GM12878 (cell line): ENCODE results near the gene FOXO3. TPM values are rescaled to one million over a fixed set of nuclear protein-coding genes. Genes with fewer than 3 reads are reported as not detected.

ENCODE experiments used
- CUX1 ChIP-seq: IDR thresholded peaks from 2 replicates; pipeline ENCODE4 v1.6.1; 2012; ENCODE audit warnings: improper control_type of control experiment, low read depth, low read length; ENCODE audit not compliant: insufficient replicate concordance
- EZH2 ChIP-seq: IDR thresholded peaks from 2 replicates; pipeline ENCODE4 v1.6.1; 2012; ENCODE audit warnings: low read depth, mild to moderate bottlenecking, control low read depth, inconsistent platforms, low read length, borderline replicate concordance; ENCODE audit not compliant: control insufficient read depth
- GATAD2B ChIP-seq: fragments of 450-650 bp; conservative IDR thresholded peaks from 2 replicates; pipeline ENCODE4 v1.6.1; 2017; ENCODE audit warnings: low read depth, mild to moderate bottlenecking, moderate library complexity
- IRF3 ChIP-seq: fragments of 450-650 bp; IDR thresholded peaks from 2 replicates; pipeline ENCODE4 v1.6.1; 2014; ENCODE audit warnings: mild to moderate bottlenecking
- KDM1A ChIP-seq: fragments of 200-600 bp; sonication (generic); IDR thresholded peaks from 2 replicates; pipeline ENCODE4 v1.6.1; 2016; ENCODE audit warnings: borderline replicate concordance
- MTA3 ChIP-seq: IDR thresholded peaks from 2 replicates; pipeline ENCODE4 v1.6.1; 2012; ENCODE audit warnings: low read length, inconsistent platforms, borderline replicate concordance
- NFXL1 ChIP-seq: fragments of 450-650 bp; IDR thresholded peaks from 2 replicates; pipeline ENCODE4 v1.6.1; 2017; ENCODE audit warnings: antibody characterized with exemption, mild to moderate bottlenecking, borderline replicate concordance
- RELA ChIP-seq: fragments of 450-650 bp; IDR thresholded peaks from 2 replicates; pipeline ENCODE4 v1.8.0; 2014; ENCODE audit warnings: borderline replicate concordance; ENCODE audit not compliant: partially characterized antibody
- RUNX3 ChIP-seq: IDR thresholded peaks from 2 replicates; pipeline ENCODE4 v1.6.1; 2012; ENCODE audit warnings: low read length, inconsistent platforms
- ZBTB33 ChIP-seq: fragments of 450-650 bp; IDR thresholded peaks from 2 replicates; pipeline ENCODE4 v1.6.1; 2017; ENCODE audit warnings: mild to moderate bottlenecking
- ZBTB4 ChIP-seq: fragments of 450-650 bp; formaldehyde crosslinking; IDR thresholded peaks from 2 replicates; pipeline ENCODE4 v1.4.0; 2022; ENCODE audit warnings: mild to moderate bottlenecking, moderate library complexity
- ZNF274 ChIP-seq: IDR thresholded peaks from one replicate; pipeline ENCODE4 v1.8.0; 2011; ENCODE audit not compliant: insufficient read length, insufficient read depth
- ZNF592 ChIP-seq: fragments of 450-650 bp; IDR thresholded peaks from 2 replicates; pipeline ENCODE4 v1.6.1; 2017; ENCODE audit warnings: mild to moderate bottlenecking, moderate library complexity
- polyA plus RNA-seq, 11 experiments: library from polyadenylated mRNA; depleted of rRNA in 4 of 11; unstranded in 6 of 11; stranded (reverse) in 5 of 11; fragments of >200 nt; fragmentation: Nextera tagmentation in 4 of 11; fragmentation: Illumina TruSeq in 1 of 11; extraction: Ambion mirVana in 4 of 11; extraction: Trizol in 1 of 11; gene quantifications; 1 replicate in 1 of 11; 2 replicates in 10 of 11; pipeline versions ENCODE4 v1.2.1 to v1.2.3, GENCODE V29; 2011 to 2016; ENCODE audit warnings: inconsistent platforms in 2 of 11, missing spikeins in 2 of 11, low read depth in 1 of 11
- total RNA-seq, 4 experiments: library from RNA; depleted of rRNA in 3 of 4; stranded (reverse); fragments of >200 nt in 3 of 4; fragmentation: Illumina TruSeq in 1 of 4; extraction: Trizol in 1 of 4; gene quantifications; 2 replicates each; pipeline versions ENCODE4 v1.2.1 to v1.2.3, GENCODE V29; 2013 to 2021

Gene FOXO3
- total and polyA plus RNA-seq, 10 of the 15 experiments (the other 5 are each of a cell fraction or from before 2014, with no cell fraction given), result 0.82 to 4.5 (median 1.7) TPM

- TF ChIP-seq IRF3 (no peak), NFXL1 (no peak), ZNF592 (no peak), ZNF274 (no peak), MTA3 (no peak), RUNX3 (peak; percentile 98), GATAD2B (no peak), CUX1 (no peak), ZBTB33 (no peak), EZH2 (no peak), ZBTB4 (CRISPR knock-in tag) (no peak), RELA (no peak), KDM1A (no peak)
Measured at GRCh38 chr6:108598305-108598863, 37.7 kb downstream of the FOXO3 start (continued).
